ENCODE data around the gene TMEM150A.

The TMEM150A gene

GRCh38 chr2:85585781-85586105, 16.8 kb downstream of the TMEM150A start:
- no peak for TF ChIP-seq EP300 (IDR thresholded peaks at IDR 0.05; ENCODE audit: borderline replicate concordance)
- TF ChIP-seq, protein P1, sequence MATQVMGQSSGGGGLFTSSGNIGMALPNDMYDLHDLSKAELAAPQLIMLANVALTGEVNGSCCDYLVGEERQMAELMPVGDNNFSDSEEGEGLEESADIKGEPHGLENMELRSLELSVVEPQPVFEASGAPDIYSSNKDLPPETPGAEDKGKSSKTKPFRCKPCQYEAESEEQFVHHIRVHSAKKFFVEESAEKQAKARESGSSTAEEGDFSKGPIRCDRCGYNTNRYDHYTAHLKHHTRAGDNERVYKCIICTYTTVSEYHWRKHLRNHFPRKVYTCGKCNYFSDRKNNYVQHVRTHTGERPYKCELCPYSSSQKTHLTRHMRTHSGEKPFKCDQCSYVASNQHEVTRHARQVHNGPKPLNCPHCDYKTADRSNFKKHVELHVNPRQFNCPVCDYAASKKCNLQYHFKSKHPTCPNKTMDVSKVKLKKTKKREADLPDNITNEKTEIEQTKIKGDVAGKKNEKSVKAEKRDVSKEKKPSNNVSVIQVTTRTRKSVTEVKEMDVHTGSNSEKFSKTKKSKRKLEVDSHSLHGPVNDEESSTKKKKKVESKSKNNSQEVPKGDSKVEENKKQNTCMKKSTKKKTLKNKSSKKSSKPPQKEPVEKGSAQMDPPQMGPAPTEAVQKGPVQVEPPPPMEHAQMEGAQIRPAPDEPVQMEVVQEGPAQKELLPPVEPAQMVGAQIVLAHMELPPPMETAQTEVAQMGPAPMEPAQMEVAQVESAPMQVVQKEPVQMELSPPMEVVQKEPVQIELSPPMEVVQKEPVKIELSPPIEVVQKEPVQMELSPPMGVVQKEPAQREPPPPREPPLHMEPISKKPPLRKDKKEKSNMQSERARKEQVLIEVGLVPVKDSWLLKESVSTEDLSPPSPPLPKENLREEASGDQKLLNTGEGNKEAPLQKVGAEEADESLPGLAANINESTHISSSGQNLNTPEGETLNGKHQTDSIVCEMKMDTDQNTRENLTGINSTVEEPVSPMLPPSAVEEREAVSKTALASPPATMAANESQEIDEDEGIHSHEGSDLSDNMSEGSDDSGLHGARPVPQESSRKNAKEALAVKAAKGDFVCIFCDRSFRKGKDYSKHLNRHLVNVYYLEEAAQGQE (IDR thresholded peaks at IDR 0.05; ENCODE audit: low read depth), result no peak
- no peak for TF ChIP-seq FOXM1 (IDR thresholded peaks at IDR 0.05; ENCODE audit: borderline replicate concordance, low read depth)
- no peak for TF ChIP-seq USF1 (IDR thresholded peaks at IDR 0.05)
- no peak for TF ChIP-seq ZBTB7A (IDR thresholded peaks at IDR 0.05; ENCODE audit: low read depth)
- TF ChIP-seq TEAD4 (IDR thresholded peaks at IDR 0.05), result no peak
- TF ChIP-seq CEBPB (IDR thresholded peaks at IDR 0.05), result no peak
- TF ChIP-seq TAF1 (IDR thresholded peaks at IDR 0.05; ENCODE audit: low read depth), result no peak
- no peak for TF ChIP-seq RAD21 (IDR thresholded peaks at IDR 0.05; ENCODE audit: low read depth)
- TF ChIP-seq EGR1 (IDR thresholded peaks at IDR 0.05), result no peak
- no peak for TF ChIP-seq YY1 (IDR thresholded peaks at IDR 0.05; ENCODE audit: low read depth)
- TF ChIP-seq TCF12 (IDR thresholded peaks at IDR 0.05; ENCODE audit: low read depth), result no peak

DNA sequence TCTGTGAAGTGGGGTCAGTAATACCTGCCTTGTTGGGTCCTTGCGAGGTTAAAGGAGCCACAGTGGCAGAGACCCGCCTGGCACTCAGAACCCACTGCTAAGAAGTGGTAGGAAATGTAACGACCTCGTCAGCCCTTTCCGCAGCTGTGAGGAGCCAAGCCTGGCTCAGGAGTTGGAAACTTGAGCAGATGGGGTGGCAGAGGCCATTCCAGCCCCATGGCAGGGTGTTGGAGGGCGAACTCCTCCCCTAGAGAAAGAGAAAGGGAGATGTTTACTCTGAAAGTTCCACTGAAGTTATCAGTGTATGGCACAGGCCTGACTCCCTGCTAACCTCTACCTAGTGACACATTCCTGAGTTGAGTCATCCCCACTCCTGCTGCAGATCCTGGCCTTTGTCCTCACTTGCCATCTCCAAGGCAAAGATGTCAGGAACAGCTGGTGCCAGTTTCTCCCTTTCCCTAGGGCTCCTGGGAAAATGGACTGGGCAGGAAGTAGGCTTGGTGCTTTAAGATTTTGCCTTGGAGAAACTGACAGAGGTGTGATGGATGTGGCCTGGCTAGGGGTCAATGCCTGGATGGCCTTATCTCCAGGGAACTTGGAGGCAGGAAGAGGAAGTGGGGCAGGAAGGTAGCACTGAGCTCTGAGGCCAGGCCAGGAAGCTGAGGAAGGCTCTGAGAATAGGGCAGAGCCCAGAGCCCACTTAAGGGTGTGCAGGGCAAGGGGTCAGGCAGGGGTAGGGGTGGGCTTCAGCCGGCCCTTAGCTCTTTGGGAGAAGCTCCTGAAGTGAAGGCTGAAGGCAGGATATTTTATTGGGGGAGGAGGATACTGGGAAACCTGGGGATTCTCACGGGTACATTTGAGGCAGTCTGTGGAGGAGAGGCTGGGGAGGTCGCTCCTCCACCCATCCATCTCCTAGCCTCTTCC, 17.4 kb downstream of the TMEM150A start:
- TF ChIP-seq NFIC (IDR thresholded peaks at IDR 0.05) (no peak), USF1 (IDR thresholded peaks at IDR 0.05) (no peak), EP300 (IDR thresholded peaks at IDR 0.05; ENCODE audit: borderline replicate concordance) (no peak), TCF12 (IDR thresholded peaks at IDR 0.05; ENCODE audit: low read depth) (no peak), RAD21 (IDR thresholded peaks at IDR 0.05; ENCODE audit: low read depth) (no peak), CEBPB (IDR thresholded peaks at IDR 0.05) (no peak), TEAD4 (IDR thresholded peaks at IDR 0.05) (no peak), CREB1 (IDR thresholded peaks at IDR 0.05; ENCODE audit: low read depth) (no peak), FOXM1 (IDR thresholded peaks at IDR 0.05; ENCODE audit: borderline replicate concordance, low read depth) (no peak), ZBTB7A (IDR thresholded peaks at IDR 0.05; ENCODE audit: low read depth) (no peak), MAX (IDR thresholded peaks at IDR 0.05) (no peak), TAF1 (IDR thresholded peaks at IDR 0.05; ENCODE audit: low read depth) (no peak), YY1 (IDR thresholded peaks at IDR 0.05; ENCODE audit: low read depth) (no peak), EGR1 (IDR thresholded peaks at IDR 0.05) (no peak)
- TF ChIP-seq, protein P1 (IDR thresholded peaks at IDR 0.05; ENCODE audit: low read depth), result no peak

DNA sequence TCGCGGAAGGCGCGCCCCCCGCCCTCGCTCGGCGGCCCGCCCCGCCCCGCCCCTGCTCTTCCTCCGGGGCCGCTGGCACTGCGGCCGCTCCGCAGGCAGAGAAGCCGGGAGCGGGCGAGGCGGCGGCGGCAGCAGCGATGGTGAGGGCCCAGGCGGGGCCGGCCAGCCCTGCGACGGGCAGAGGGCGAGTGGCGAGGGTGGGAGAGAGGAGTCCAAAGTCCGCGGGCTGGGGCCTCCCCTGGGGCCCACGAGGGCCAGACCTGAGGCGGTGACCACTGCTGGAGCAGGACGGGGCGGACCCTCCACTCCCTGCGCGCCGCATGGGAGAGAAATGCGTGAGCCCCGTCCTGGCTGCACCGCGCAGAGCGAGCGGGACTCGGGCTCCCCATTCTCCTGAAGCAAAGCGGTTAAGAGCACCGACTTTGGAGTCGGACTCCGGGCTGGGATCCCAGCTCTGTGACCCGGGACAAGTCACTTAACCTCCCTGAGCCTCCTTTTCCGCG, 18.1 kb downstream of the TMEM150A start, which contains the start of gene VAMP5:
TSS of gene VAMP5 (plus strand) at position 78 of the 503 bp plus-strand sequence. CDS start at position 138, 60 bp downstream.
- no peak for TF ChIP-seq USF1 (IDR thresholded peaks at IDR 0.05)
- no peak for TF ChIP-seq TAF1 (IDR thresholded peaks at IDR 0.05; ENCODE audit: low read depth)
- no peak for TF ChIP-seq EP300 (IDR thresholded peaks at IDR 0.05; ENCODE audit: borderline replicate concordance)
- no peak for TF ChIP-seq CREB1 (IDR thresholded peaks at IDR 0.05; ENCODE audit: low read depth)
- no peak for TF ChIP-seq FOXM1 (IDR thresholded peaks at IDR 0.05; ENCODE audit: borderline replicate concordance, low read depth)
- no peak for TF ChIP-seq EGR1 (IDR thresholded peaks at IDR 0.05)
- no peak for TF ChIP-seq ZBTB7A (IDR thresholded peaks at IDR 0.05; ENCODE audit: low read depth)
- no peak for TF ChIP-seq TCF12 (IDR thresholded peaks at IDR 0.05; ENCODE audit: low read depth)
- TF ChIP-seq, protein P1 (IDR thresholded peaks at IDR 0.05; ENCODE audit: low read depth), result no peak
- TF ChIP-seq YY1 (IDR thresholded peaks at IDR 0.05; ENCODE audit: low read depth), result no peak
- no peak for TF ChIP-seq NFIC (IDR thresholded peaks at IDR 0.05)
- no peak for TF ChIP-seq RAD21 (IDR thresholded peaks at IDR 0.05; ENCODE audit: low read depth)
- no peak for TF ChIP-seq MAX (IDR thresholded peaks at IDR 0.05)
- TF ChIP-seq CEBPB (IDR thresholded peaks at IDR 0.05), result no peak
